ENCODE results near the gene MRAP.

- TF ChIP-seq CTCF (IDR thresholded peaks at IDR 0.05; ENCODE audit: insufficient read depth, low read length) (no peak), SPI1 (IDR thresholded peaks at IDR 0.05; ENCODE audit: borderline replicate concordance, low read depth) (no peak), POLR2AphosphoS5 (IDR thresholded peaks at IDR 0.05; ENCODE audit: low read depth) (no peak), REST (IDR thresholded peaks at IDR 0.05; ENCODE audit: insufficient replicate concordance, low read depth) (no peak)
Measured at GRCh38 chr21:32317726-32318125, 19.1 kb downstream of the MRAP start.

Data from HL-60 (cell line).